Measurements from ENCODE around the gene HTR1D.

The HTR1D gene

GRCh38 chr1:23156940-23157339, 60.4 kb downstream of the HTR1D start:
- in situ Hi-C loops (cut with MboI; ENCODE audit: low sequenced_read_pairs): no loop called here

DNA sequence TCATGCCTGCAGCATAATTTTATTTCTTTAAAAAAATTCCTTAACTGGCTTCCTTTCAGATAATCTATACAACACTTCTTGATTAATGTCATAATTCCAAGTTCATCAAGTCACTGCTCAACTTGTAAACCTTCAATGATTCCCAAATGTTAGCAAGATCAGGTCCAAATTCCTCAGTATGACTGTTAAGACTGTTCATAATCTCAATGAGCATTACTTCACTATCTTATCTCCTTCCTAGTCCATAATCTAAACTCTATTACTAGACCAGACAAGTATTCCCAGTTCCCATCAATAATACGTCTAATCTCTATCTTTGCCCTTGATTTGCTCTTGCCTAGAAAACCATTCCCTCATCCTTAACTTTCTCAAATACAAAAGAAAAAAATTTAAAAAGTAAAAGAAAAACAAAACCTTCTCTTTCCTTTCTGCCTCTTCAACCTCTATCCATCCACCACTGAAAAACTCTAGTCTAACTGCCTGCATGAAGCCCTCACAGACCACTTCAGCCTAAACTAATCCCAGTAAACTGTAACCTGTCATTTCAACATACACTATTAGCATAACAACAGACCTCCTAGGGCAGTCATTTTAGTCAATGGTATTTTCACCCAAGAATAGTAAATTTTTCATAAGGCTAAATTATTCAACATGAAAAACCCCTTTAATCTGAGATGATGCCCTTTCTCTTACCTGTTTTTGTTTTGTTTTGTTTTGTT, 64.2 kb downstream of the HTR1D start:
- in situ Hi-C loops (cut with MboI; ENCODE audit: low sequenced_read_pairs): no loop called here

DNA sequence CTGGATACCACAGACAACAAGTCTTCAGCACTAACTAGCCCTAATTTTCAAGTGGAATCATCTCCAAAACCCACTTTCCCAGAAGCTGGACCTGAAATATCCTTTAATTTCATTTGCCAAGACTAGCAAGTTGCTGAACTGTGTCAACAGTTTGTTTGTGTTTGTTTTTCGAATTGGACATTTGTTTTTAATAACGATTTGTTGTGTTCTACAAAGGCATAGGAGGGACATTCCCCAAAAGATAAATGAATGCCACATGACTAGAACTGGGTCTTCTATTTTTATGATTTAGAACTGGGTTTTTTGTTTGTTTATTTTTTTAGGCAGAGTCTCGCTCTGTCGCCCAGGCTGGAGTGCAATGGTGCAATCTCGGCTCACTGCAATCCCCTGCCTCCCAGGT, 66.6 kb downstream of the HTR1D start:
- in situ Hi-C loops (cut with MboI; ENCODE audit: low sequenced_read_pairs): no loop called here

- in situ Hi-C loops (cut with MboI; ENCODE audit: low sequenced_read_pairs): no loop called here
These were observed 67.2 kb downstream of the HTR1D start for GRCh38 chr1:23150125-23150524.

DNA sequence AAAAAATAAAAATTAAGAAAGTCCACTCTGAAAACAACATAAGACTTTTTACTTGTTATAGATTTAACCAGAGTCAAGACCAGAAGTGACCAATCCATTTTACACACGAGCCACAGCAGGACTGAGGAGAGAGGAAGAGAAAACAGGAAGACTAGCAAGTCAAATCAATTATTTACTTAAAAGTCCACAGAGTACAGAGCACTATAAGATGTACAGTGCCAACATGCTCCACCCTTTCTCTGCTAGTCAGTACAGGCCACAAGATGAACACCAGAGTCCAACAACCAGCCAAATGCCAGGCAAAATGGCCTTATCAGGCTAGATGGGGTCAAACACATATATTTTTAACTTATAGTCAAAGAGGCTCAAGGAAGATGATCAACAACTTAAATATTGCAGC, 68.2 kb downstream of the HTR1D start:
- in situ Hi-C loops (cut with MboI; ENCODE audit: low sequenced_read_pairs): no loop called here

DNA sequence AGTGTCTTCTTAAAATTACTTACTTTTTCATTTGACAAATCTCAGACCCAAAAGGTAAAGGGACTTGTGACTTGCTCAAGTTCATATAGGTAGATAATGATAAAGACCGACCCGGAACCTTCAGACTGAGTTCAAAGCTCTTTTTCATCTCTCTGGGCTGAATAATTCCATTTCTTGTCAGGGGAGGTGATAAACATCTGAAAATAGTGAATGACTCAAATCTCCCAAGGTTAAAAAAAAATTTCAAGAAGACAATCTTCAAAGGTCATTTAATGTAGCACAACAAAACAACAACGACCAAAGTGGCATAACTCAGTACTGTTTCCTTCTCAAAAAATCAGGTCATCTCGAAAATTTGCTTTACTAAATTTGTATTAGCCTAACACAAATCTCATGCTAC, 69.2 kb downstream of the HTR1D start:
- in situ Hi-C loops (cut with MboI; ENCODE audit: low sequenced_read_pairs): no loop called here
